ENCODE measurements around the gene AGPAT4.

The AGPAT4 gene

DNA sequence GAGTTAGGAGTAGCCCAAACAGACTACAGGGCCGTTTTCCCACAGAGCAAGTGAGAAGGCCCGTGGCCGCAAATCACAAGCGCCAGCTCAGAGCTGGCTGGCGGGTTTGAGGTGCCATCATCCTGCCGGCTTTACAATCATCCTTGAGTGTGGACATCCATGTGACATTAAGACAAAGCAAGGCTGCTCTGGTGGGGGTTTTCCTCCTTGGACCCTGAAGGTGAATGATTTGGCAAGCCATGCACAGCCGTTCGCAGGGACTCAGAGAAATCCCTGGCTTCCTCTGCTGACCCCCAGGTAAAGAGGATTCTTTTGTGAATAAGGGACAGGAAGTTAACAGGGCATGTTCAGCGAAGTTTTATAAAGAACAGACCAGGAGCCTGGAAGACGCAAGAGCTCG is 137.2 kb downstream of the AGPAT4 start:
- DNase-seq (ENCODE audit: low read depth): no peak
- no peak overlapping the region for H3K4me3 ChIP-seq (ENCODE audit: low read depth, low read length)
- TF ChIP-seq MAX (IDR thresholded peaks at IDR 0.05; ENCODE audit: low read depth, low read length) (no peak), CTCF (IDR thresholded peaks at IDR 0.05; ENCODE audit: low read depth, low read length) (no peak), MYC (IDR thresholded peaks at IDR 0.05; ENCODE audit: low read depth, low read length) (no peak), POLR2A (IDR thresholded peaks at IDR 0.05; ENCODE audit: extremely low read depth, insufficient read length) (no peak)

GRCh38 chr6:161135695-161136591 is 137.9 kb downstream of the AGPAT4 start:
- H3K4me3 ChIP-seq (ENCODE audit: low read depth, low read length): no peak overlapping the region
- TF ChIP-seq MYC (IDR thresholded peaks at IDR 0.05; ENCODE audit: low read depth, low read length) (peak; percentile 87), POLR2A (IDR thresholded peaks at IDR 0.05; ENCODE audit: extremely low read depth, insufficient read length) (no peak), MAX (IDR thresholded peaks at IDR 0.05; ENCODE audit: low read depth, low read length) (peak; percentile 86)
- DNase-seq (ENCODE audit: low read depth): peak; percentile 95

GRCh38 chr6:161134550-161135298 is 139.1 kb downstream of the AGPAT4 start:
- TF ChIP-seq MYC (IDR thresholded peaks at IDR 0.05; ENCODE audit: low read depth, low read length) (no peak), POLR2A (IDR thresholded peaks at IDR 0.05; ENCODE audit: extremely low read depth, insufficient read length) (no peak), MAX (IDR thresholded peaks at IDR 0.05; ENCODE audit: low read depth, low read length) (no peak), CTCF (IDR thresholded peaks at IDR 0.05; ENCODE audit: low read depth, low read length) (no peak)
- no peak for DNase-seq (ENCODE audit: low read depth)
- no peak overlapping the region for H3K4me3 ChIP-seq (ENCODE audit: low read depth, low read length)

DNA sequence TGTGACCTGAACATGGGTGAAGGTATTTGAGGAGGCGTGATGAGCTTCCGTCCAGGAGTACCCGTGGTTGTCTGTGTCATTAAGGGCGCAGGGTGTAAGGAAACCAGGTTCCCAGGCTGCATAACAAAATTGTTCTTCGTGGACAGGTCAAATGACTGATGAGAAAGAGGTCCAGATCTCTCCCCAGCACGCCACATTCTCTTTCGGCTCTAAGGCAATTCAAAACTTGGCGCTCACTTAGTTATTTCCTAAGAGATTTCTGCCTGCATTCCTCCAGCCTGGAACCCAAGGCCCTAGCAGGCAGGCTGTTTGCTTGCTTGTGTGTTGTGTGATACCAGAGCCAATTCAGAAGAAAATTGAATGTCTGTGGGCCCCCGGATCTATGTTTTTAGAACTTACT is 139.9 kb downstream of the AGPAT4 start:
- no peak for DNase-seq (ENCODE audit: low read depth)
- no peak overlapping the region for H3K4me3 ChIP-seq (ENCODE audit: low read depth, low read length)
- TF ChIP-seq POLR2A (IDR thresholded peaks at IDR 0.05; ENCODE audit: extremely low read depth, insufficient read length) (no peak), MYC (IDR thresholded peaks at IDR 0.05; ENCODE audit: low read depth, low read length) (no peak), CTCF (IDR thresholded peaks at IDR 0.05; ENCODE audit: low read depth, low read length) (no peak), MAX (IDR thresholded peaks at IDR 0.05; ENCODE audit: low read depth, low read length) (no peak)

DNA sequence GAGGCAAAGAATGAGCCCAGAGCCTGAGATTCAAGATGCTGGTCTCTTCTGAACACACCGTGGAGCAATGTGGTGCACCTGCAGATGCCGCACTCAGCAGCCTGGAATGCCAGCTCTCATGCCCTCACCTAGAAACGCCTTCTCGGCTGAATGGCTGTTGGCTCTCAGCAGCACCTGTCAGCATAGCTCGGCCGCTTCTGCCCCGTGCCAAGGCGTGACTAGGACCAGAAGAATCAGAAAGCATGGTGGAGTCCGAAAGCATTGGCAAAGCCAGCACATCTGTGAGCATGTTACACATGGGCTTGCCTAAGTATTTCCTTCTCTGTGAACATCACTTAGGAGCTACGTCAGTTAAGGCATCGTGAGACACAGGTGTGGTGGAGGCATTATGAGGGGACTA is 141.5 kb downstream of the AGPAT4 start:
- TF ChIP-seq MYC (IDR thresholded peaks at IDR 0.05; ENCODE audit: low read depth, low read length): no peak
- TF ChIP-seq CTCF (IDR thresholded peaks at IDR 0.05; ENCODE audit: low read depth, low read length): no peak
- no peak for TF ChIP-seq MAX (IDR thresholded peaks at IDR 0.05; ENCODE audit: low read depth, low read length)
- no peak for TF ChIP-seq POLR2A (IDR thresholded peaks at IDR 0.05; ENCODE audit: extremely low read depth, insufficient read length)
- DNase-seq (ENCODE audit: low read depth): no peak
- no peak overlapping the region for H3K4me3 ChIP-seq (ENCODE audit: low read depth, low read length)

Measured in NB4 (cell line).